GM08714 (cell line): Measurements from ENCODE around the gene IL20.

ENCODE experiments used
- H3K4me3 ChIP-seq: fragments of 200-500 bp; sonication (Bioruptor generic); 2 replicates; pipeline ENCODE4 v1.5.1; 2014; ENCODE audit warnings: mild to moderate bottlenecking, low read length, inconsistent platforms
- ZNF274 ChIP-seq: IDR thresholded peaks from 2 replicates; pipeline ENCODE4 v1.6.1; 2012; ENCODE audit warnings: mild to moderate bottlenecking, low read depth, low read length

IL20 gene

DNA sequence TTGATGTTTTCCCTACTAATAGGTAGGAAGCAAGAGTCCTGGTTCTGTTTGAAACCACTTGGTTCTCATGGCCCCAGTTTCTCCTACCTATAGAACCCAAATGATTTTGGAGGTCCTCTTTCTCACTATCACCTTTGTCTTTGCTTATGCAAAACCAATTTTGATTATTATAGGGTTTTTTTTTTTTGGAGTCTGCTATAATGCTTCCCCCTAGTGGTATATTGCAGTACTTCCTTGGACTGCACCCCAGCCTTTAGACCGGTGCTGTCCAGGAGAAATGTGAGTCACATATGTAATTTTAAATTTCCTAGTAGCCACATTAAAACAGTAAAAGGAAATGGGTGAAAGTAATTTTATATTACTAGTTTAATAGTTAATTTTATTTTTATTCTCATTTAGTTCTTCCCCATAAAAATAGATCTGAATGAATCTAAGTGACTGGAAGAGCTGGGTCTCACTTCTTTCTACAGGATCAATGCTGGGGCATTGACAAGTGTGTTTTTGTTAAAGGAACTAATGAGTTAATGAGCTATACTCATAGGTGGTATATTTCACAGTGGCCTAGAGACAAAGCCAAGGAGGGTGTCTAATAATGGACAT is 45.7 kb downstream of the IL20 start:
- no peak overlapping the region for H3K4me3 ChIP-seq
- no peak for TF ChIP-seq ZNF274

DNA sequence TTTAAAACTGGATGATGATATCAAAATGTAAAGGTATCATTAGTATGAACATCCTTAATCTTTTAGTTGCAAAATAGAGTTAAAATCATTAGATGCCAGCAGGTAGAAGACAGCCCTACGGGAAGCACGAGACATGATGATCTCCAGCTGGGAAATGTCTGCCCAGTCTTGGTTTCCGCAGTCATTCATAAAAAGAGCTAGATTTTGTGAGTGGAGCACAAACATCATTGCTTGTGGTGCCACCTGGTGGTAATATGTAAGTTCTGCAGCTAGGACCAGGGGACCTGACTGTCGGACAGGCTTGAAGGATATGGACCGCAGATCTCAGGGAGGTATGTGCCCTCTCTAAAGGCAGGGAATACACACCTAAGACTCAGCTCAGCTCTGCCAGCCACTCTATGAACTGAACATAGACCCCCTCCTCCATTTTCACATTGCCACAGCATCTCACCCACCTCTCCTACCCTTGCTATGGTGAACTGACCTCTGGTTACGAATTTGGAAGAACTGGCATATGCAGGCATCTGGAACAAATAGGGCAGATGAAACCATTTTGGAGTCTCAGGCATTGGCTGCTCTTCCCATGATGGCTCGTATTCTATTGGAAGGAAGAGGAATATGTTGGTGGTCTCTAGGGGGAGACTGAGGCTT is 47.1 kb downstream of the IL20 start:
- TF ChIP-seq ZNF274: no peak
- H3K4me3 ChIP-seq: no peak overlapping the region

DNA sequence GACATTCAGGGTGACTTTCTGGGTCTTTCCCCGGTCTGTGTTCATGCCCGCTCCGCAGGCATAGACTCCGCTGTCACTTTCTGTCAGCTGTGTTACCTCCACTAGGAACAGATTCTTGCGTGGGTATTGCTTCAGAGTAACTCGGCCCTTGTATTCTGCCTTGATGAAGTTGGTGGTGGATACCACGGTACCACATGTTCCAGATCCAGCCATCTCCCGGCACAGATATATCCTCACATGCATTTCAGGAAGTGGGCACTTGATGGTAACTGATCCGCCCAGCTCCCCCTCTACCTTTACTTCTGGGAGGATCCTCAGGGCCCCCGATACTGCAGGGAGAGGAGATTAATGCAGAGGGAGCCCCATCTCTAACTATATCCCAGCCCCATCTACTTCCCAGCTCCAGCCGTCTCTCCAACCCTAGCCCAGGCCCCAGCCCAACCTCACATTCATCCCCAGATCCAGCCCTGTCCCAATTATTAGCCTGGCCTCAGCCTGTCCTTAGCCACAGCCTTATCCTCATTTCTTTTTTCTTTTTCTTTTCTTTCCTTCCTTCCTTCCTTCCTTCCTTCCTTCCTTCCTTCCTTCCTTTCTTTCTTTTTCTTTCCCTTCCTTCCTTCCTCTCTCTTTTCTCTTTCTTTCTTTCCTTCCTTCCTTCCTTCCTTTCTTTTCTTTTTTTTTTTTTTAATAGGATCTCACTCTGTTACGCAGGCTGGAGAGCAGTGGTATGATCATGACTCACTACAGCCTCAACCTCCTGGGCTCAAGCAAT is 48.5 kb downstream of the IL20 start:
- TF ChIP-seq ZNF274: no peak
- no peak overlapping the region for H3K4me3 ChIP-seq

DNA sequence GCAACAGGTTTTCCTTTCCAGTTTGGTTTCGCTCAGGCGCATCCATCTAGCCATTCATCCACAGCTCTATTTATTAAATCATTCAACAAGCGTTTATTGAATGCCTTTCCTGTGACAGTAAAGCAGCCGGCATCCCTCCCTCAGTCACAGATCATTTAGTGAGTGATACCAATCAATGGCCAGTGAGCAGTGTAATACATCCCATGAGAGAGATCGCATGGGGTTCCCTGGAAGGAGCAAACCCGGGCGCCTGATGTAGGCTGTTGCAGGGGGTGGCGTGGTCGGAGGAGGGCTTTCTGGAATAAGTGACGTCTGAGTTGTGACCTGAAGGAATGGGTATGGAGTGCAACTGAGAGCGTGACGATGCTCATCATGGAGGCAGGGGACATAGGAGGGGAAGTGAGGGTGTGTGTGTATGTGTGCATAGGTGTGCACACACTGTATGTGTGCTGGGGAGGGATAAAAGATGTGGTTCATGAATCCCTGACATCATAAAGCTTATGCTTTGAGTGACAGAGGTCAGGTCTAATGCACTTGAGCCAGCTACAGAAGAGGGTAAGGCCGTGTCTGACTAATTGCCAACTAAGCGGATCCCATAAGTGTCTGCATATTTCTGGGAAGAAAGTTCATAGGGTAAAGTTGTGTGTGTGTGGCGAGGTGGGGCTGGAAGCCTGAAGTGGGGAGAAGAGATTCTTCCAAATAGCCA is 49.8 kb downstream of the IL20 start:
- no peak for TF ChIP-seq ZNF274
- no peak overlapping the region for H3K4me3 ChIP-seq

DNA sequence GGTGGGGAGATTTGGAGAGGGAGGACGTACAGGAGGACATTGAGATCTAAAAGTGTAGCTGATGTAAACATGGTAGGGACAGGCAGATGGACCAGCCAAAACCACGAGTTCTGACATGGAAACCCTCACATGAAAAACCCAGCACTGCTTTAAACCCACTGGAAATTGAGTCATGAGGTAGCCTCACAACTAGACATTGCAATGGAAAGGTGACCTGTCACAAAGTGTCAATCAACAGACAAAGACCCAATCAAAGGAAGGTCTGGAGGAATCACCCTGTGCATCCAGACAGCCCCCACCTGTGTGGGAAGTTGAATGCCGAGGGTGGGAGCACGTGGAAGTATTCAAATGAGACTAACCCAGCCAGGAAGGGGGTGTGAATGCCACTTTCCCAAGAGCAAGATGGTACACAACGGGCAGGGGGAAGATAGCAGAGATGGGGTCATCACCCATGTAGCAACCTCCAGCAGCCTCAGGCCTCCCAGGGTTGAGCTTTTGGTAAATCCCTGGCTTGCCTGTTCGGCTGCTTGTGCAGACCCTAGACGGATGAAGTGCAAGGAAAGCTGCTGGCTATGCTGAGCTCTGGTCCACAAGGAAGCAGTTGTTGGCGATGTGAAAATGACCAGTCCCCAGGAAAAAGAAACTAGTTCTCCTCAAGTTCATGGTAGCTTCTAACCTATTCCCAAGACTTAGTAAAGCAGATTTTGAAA is 50.7 kb downstream of the IL20 start:
- no peak for TF ChIP-seq ZNF274

DNA sequence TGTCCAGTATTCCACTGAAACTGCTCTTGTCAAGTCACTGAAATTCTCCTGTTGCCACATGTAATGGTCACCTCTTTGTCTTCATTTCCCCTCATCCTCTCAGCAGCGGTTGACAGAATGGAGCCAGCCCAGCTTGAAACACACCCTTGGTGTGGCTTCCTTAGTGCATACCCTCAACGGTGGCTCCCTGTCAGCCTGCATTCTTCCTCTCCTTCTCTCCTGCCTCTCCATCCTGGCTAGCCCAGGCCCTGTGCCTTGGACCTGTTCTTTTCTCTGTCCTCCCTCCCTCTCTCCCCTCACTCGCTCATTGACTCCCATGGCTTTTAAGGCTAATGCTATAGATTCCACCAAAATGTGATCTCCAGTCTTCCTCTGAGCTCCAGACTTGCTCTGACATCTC is 52.7 kb downstream of the IL20 start:
- TF ChIP-seq ZNF274: no peak
- peak overlapping the region; percentile 36; the same call in 1 of the 2 replicates for H3K4me3 ChIP-seq

More for the DNA sequence above, 50.7 kb downstream of the IL20 start:
- no peak overlapping the region for H3K4me3 ChIP-seq
